Stimulated activated CD8-positive, alpha-beta memory T cell treated with anti-CD3 and anti-CD28 coated beads, Interleukin-12 subunit alpha, Interleukin-12 subunit beta, amount 100 ng/mL, for 1 hour (primary cell): ENCODE measurements around the gene EPHA8.
A peak's percentile ranks its signal among the peaks of the same experiment; 100 is the strongest.

ENCODE experiments used
- DNase-seq: peaks from one replicate; pipeline ENCODE4 v3.0.0-alpha.2; 2020; ENCODE audit warnings: low read depth

The EPHA8 gene

GRCh38 chr1:22619252-22619651 lies 56.0 kb downstream of the EPHA8 start:
- DNase-seq = no peak

- no peak for DNase-seq
These were observed 56.5 kb downstream of the EPHA8 start for GRCh38 chr1:22619798-22620197.

DNA sequence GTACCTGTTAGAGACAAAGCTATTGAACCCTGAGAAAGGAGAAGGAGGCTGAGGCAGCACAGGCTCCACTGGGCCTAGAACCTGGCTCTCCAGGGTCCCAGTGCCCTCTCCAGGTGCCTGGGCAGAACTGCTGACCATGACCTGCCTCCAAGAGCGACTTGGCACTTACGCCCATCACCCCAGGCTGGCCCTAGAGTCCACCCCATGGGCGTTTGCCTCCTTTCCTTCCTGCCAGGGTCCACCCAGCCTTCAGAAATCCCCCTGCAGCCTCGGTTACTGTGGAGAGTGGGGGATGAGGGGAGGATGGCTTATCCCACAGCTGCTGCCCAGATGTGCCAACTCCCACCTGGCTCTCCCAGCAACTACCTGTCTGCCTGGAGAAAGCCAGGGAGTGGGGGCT lies 58.5 kb downstream of the EPHA8 start:
- no peak for DNase-seq

GRCh38 chr1:22625262-22625925 lies 62.1 kb downstream of the EPHA8 start:
- DNase-seq = no peak

DNA sequence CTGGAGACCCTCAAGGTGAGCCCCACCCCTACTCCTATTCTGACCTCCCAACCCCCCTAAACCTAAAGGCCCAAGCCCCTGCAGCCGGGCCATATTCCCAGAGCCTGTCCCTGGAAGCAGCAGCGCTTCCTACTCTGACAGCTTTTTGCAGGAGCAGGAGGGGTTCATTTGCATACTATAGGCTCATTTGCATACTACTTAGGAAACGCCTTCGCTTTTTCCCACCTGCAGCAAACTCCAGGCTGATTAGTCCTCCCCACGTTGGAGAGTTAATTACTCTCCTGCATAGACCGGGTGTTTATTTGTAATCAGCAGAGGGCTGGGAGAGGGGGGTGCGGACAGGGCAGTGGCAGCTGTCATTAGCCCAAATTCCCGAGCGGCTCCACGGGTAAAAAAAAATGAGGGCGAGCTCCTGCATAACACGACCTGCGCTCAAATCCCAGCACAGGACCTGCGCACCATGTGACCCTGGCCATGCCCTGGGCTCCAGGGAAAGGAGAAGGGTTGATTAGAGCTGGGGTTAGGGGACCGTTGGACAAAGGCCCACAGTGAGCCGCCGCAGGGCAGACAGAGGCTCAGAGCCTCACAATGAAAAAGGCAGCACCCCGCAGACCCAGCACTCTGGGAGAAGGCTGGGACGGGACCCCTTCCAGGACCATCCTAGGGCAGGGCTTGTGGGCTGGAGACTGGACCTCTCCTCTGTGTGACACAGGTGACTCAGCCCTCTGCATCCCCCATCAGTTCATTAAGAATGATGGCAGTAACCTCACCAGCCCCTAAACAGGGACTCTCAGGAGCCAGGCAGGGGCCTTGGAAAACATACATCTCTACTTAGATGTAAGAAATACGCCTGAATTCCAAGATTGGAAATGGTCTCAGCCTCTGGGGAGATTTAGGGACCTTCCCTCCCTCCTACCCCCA lies 63.2 kb downstream of the EPHA8 start:
- DNase-seq = no peak

- no peak for DNase-seq
These were observed 64.0 kb downstream of the EPHA8 start for GRCh38 chr1:22627331-22627730.

GRCh38 chr1:22628698-22629444 lies 65.6 kb downstream of the EPHA8 start:
- no peak for DNase-seq

DNA sequence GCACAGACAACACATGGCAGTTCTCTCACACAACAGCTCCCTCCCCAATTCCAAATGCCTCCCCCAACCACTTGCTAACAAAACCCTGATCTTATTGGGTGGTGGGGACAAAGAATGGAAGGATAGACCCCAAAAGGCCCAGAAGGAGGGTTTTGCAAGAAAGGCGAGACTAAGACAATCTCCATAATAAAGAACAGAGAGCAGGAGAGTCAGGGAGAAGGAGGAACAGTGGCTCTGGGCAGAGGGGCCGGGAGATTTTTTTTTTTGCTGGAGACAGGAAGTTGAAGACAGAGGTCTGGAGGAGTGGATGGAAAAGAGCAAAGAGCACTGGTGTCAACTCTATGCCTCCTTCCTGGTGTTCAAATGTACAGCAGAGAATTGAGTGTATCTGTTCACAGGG lies 66.6 kb downstream of the EPHA8 start:
- no peak for DNase-seq

- no peak for DNase-seq
These were observed 70.6 kb downstream of the EPHA8 start for GRCh38 chr1:22633697-22634463.

- DNase-seq = no peak
These were observed 72.1 kb downstream of the EPHA8 start for GRCh38 chr1:22635436-22635835.

DNA sequence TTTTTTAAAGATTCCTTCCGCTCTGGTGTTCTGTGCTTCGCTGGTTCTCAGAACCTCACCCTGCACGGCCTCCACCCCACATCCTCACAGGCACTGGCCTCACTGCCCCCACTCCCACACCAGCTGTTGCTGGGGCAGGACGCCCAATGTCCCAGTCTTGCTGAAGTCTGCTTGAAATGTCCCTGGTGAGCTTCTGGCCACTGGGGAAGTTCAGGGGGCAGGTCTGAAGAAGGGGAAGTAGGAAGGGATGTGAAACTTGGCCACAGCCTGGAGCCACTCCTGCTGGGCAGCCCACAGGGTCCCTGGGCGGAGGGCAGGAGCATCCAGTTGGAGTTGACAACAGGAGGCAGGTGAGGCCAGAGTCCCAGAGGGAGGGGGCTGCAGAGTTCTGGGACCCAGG lies 73.1 kb downstream of the EPHA8 start, which contains the start of gene C1QA:
Gene C1QA (plus strand): TSS at position 276 of the 400 bp plus-strand sequence. CDS start 989 bp downstream, outside the sequence.
- DNase-seq = no peak

- DNase-seq = no peak
These were observed 73.6 kb downstream of the EPHA8 start for GRCh38 chr1:22636927-22637326.

DNA sequence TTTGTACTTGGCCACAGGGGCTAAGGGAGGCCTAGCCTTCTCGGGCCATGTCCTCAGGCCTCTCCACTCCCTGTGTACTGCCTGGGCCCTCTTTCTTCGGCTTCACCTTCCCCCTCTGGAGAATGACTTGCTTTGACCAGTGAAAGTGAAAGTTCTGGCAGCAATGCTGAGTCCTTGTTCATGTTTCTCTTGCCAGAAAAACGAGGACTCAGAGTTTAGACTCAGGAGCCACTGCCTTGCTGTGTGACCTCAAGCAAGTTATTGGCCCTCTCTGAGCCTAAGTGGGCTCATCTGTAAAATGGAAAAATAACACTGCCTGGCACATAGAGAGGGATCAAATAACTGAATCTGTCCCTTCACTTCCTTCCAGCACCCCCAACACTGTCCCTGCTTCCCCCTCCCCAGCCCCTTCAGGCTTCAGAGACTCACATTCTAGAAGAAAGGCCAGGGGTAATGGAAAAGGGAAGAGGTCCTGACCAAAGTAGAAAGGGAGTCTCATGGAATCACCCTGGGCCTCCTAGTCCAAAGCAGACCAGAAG lies 74.7 kb downstream of the EPHA8 start:
- no peak for DNase-seq

DNA sequence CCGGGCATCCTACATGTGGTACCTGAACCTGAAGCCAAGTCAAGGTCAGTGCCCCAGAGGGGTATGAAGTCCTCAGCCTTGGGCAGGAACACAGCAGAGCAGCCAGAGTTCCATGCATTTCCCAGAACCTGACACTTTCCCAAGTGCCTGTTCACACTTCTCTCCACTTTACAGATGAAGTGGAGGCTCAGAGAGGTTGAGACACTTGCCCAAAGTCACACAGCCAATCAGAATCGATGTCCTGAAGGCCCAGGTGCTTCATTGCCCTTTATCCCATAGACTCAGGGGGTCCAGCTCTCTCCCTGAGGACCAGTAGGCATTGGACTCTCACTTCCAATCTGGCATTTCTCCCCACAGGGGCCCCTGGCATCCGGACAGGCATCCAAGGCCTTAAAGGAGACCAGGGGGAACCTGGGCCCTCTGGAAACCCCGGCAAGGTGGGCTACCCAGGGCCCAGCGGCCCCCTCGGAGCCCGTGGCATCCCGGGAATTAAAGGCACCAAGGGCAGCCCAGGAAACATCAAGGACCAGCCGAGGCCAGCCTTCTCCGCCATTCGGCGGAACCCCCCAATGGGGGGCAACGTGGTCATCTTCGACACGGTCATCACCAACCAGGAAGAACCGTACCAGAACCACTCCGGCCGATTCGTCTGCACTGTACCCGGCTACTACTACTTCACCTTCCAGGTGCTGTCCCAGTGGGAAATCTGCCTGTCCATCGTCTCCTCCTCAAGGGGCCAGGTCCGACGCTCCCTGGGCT lies 75.4 kb downstream of the EPHA8 start:
- no peak for DNase-seq

DNA sequence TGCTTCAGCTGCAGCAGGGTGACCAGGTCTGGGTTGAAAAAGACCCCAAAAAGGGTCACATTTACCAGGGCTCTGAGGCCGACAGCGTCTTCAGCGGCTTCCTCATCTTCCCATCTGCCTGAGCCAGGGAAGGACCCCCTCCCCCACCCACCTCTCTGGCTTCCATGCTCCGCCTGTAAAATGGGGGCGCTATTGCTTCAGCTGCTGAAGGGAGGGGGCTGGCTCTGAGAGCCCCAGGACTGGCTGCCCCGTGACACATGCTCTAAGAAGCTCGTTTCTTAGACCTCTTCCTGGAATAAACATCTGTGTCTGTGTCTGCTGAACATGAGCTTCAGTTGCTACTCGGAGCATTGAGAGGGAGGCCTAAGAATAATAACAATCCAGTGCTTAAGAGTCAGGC lies 76.0 kb downstream of the EPHA8 start:
- DNase-seq = no peak

GRCh38 chr1:22641247-22641646 lies 78.0 kb downstream of the EPHA8 start:
- DNase-seq = no peak

GRCh38 chr1:22641906-22642636 lies 78.8 kb downstream of the EPHA8 start:
- peak; percentile 53 for DNase-seq

DNA sequence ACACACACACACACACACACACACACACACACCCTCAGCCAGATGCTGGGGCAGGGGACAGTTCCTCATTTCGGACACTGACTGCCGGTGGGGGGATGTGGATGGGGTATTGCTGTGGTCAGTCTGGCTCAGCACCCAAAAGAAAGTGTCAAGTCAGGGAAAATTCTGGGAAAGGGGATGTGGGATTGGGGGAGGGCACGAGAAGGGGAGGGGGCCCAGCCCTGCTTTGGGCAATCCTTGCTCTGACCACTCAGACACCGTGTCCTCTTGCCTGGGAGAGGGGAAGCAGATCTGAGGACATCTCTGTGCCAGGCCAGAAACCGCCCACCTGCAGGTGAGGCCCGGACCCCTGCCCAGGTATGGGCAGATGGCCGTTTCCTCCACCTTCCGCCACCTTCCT lies 80.1 kb downstream of the EPHA8 start, which contains the start of gene C1QC:
Gene C1QC (plus strand): TSS at position 253 of the 400 bp plus-strand sequence. CDS start 391 bp downstream, outside the sequence.
- no peak for DNase-seq

DNA sequence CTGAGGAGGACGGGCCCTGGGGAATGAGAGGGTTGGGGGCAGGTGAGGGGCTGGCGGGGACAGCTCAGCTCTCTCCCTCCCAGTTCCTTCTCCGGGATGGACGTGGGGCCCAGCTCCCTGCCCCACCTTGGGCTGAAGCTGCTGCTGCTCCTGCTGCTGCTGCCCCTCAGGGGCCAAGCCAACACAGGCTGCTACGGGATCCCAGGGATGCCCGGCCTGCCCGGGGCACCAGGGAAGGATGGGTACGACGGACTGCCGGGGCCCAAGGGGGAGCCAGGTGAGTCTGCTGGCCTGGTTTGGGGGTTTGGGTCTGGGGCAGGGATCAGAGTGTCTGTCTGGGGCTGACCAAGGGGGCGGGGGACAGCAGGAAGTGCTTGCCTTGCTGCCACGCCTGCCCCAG lies 80.6 kb downstream of the EPHA8 start:
- no peak for DNase-seq

DNA sequence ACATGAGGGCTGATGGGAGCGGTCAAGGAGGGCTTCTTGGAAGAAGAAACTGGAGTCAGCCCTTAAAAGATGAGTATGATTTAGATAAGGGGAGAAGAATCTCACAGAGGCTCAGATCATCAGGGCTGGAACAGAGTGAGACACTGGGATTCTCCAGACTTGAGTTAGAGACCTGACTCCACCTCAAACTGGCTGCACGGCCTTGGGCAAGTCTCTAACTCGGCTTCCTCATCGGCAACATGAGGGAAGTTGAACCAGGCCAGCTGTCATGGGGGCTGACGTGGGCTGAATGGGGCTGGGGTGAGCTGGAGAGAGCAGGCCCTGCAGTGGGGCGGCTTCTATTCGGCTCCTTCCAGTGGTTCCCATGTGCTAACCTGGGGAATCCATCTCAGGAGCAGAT lies 82.6 kb downstream of the EPHA8 start:
- DNase-seq = no peak
